CD4-positive, alpha-beta T cell treated with Interleukin-12 subunit alpha and Interleukin-12 subunit beta, for 1 hour (primary cell): ENCODE data around the gene GPC6.

ENCODE experiments used
- DNase-seq: peaks from one replicate; pipeline ENCODE4 v3.0.0-alpha.2; 2020

The GPC6 gene

GRCh38 chr13:93752541-93752940 lies 525.9 kb downstream of the GPC6 start:
- no peak for DNase-seq

DNA sequence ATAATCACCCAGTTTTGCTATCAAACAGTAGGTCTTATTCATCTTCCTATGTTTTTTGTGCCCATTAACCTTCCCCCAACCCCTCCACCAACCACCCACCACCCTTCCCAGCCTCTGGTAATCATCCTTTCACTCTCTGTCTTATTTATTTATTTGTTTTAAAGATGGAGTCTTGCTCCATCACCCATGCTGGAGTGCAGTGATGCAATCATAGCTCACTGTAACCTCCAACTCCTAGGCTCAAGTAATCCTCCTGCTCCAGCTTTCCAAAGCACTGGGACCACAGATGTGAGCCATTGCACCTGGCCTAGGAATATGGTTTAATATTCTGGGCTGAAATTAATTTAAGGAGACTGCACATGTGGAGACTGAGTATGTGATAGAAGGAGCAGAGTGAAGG lies 527.0 kb downstream of the GPC6 start:
- no peak for DNase-seq

DNA sequence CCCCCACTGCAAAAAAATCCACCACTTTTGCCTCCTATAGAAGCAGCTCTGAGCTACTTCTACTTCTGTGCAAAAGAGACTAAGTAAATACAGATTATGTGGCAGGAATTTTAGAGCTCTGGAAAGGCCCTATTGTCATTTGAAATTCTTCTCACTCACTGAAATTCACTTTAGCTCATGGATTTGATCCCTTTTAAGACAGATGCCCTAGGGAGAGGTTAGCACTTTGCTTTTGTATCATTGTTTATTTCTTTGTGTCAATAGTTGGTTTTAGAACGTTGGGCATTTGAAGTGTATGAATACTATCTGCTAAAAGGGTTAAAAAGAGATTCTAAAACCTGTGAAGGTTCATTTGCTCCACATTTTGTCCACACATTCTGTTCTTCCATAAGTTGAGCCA lies 528.7 kb downstream of the GPC6 start:
- no peak for DNase-seq

DNA sequence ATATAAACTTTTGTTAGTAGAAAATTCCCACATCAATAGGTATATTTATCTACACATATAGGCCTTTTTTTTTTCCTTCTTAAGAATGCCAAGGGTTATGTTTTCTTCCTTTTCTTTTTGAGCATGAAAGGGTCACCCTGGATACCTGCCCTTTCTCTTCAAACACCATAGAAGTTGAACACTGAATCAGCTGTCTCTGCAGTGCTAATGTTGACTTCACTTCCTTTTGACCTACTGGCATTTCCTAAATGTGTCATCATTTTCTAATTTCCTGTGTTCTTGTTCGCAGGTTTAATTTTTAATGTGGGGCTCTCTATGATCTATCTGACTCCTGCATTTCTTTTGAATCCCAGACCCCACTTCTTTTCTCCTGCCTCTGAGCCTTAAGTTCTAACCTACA lies 532.0 kb downstream of the GPC6 start:
- no peak for DNase-seq

DNA sequence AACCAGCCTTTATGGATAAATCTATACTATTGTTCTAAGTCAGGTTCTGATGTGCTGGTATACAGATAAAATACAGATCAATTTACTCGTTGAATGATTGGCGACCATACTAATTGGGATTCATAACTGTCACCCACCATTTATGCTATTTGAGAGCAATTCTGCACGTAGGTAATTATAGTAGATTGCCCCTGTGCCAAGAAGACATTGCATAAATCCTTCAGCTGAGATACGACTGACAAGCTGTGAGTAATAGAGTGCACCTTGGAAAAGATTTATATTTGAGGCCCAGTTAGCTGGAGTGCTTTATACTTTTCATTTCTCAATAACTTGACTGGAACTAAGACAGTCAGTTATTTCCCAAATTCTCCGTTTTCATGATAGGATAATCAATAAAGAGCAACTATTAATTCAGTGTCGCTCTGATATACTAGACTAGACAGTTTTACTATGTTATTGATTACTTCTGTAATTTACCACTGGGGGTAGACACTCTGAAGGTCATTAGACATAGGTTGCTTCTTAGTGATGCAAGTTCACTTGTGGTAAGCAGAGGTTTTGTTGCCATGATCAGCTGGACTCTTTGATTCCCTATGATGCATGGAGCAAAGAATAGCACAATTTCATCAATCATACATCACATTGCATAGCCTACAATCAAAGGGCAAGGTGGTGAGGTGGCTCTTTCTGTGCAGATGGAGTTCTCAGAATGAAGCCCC lies 536.3 kb downstream of the GPC6 start:
- no peak for DNase-seq

- no peak for DNase-seq
These were observed 538.5 kb downstream of the GPC6 start for GRCh38 chr13:93765062-93765461.

DNA sequence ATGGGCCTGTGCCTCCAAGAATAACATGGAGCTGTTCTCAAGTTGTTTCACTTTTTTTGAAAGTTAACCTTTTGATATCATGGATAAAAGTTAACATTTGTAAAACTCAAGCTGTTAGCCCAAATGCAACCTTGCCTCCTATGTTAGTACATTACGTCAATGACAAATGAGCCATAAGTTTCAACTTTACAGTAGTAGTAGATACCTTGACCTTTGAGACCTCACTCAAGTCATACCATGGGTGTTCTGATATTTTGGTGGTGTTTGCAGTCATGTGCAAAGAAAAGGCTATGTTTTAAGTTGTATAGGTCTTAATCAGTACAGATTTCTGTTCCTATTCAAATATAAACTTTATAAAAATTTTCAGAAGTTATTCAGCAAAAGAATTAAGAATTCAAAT lies 539.2 kb downstream of the GPC6 start:
- DNase-seq = no peak

DNA sequence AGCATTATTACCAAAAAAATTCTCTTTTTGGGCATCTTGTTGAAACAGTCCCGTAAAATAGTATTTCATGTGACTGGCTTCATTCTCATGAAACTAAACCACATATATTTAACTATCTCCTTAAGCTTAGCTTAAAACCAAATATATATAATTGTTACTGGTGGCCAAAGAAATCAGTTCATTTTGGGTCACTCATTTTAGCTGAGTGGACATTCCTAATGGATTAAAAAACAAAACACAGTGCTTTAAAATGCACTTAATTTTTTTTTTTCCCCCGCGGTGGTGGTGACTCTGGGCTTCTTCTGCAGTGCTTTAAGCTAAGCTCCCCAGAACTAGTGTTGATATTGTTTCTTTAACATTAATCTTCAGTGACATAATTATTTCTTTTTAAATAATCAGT lies 540.1 kb downstream of the GPC6 start:
- no peak for DNase-seq

DNA sequence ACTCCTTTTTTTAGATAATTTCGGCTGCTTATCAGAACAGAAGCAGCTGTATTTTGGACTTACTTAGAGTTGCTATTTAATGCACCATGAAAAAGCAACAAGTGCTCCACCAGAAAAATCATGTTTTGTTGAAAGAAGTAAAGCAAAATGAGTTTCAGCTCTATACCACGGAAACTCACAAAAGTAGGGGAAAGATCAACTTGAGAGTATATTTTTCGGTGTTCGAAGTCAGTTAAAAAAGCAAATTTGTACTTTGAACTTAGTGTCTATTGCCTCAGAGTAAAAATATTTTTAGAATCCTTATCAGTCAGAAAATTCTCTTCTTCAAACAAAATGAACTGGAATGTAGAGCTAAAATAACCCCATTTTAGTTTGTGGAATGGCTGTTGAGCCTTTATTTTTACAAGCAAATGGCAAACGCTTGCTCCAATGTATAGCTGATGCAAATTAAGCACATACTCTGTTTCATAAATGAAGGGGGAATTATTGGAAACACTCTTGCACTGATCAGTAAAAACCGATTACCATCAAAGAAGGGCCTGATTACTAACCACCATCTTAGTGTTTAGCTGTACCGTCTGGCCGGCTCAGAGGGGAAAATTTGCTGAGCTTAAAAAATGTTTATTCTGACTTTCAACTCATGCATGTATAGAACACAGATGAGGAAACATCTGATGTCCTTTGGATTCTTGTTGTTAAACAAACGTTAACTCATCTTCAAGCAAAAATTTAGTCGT lies 540.7 kb downstream of the GPC6 start:
- DNase-seq = no peak

DNA sequence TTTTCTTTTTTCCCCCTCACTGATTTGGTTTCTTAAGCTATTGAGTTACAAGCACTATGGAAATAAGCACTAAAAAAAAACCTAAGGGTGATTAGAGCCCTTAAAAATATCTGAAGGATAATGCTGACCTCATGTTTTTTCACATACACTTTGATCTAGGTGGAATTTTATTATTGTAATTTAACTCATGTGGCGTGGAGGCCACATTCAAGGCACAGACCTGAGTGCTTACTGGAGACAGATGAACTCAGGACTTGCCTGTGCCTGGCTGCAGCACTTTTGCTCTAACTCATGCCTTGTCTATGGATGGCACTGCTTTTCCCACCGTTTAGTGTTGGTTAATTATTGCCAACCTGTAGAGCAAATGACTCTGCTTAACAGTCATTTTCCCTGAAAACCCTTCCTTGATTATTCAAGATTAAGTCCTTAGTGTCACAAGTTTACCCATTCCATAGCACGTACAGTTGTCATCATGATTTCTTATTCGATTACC lies 541.4 kb downstream of the GPC6 start:
- no peak for DNase-seq

- no peak for DNase-seq
These were observed 542.5 kb downstream of the GPC6 start for GRCh38 chr13:93769101-93769500.

DNA sequence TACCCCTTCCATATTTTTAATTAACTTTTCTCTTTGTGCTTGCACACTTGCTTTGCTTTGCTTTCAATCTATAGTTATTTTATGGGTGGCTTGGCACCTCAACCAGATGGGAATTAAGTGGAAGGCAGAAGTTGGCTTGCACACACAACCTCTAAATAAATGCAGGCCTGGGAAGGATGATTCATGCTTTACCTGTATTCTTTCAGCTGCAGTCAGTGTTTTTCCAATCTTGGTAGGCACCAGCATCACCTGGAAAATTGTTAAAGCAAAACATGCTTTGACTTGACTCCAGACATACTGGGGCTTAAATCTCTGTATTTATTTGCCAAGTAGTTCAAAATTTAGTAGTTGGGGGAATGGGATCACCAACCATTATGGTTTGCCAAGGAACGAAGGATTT lies 543.0 kb downstream of the GPC6 start:
- DNase-seq = no peak

GRCh38 chr13:93771227-93771626 lies 544.6 kb downstream of the GPC6 start:
- no peak for DNase-seq

DNA sequence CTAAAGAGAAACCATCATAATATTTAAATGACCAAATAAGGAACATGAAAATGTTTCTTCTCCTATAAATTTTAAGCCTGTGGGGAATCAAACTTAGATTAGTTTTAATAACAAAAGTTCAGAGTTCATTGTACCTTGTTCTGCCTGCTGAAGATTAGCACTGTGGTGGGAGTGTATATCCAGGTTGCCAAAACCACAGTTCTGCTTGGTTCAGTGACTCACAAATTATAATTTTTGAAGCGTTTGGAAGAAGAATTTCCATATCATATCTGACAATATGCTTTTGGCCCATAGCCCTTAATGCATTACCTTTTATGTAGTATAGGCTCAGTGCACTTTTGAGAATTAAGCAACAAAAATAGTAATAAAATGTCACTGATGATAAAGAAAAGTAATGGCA lies 545.2 kb downstream of the GPC6 start:
- no peak for DNase-seq

- no peak for DNase-seq
These were observed 547.9 kb downstream of the GPC6 start for GRCh38 chr13:93774506-93774905.

DNA sequence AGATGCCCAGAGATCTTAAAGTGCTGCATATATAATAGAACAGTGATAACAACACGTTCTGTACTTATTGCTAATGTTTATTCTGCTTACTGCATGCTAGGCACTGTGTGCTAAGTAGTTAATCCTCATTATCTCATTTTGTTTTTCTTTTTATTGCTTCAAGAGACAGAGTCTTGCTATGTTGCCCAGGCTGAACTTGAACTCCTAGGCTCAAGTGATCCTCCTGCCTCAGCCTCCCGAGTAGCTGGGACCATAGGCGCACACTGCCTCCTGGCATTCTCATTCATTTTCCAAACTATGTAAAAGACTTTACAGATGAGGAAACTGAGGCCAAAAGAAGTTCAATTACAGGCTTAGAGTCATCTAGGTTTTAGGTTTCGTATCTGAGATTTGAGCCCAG lies 548.4 kb downstream of the GPC6 start:
- DNase-seq = no peak

DNA sequence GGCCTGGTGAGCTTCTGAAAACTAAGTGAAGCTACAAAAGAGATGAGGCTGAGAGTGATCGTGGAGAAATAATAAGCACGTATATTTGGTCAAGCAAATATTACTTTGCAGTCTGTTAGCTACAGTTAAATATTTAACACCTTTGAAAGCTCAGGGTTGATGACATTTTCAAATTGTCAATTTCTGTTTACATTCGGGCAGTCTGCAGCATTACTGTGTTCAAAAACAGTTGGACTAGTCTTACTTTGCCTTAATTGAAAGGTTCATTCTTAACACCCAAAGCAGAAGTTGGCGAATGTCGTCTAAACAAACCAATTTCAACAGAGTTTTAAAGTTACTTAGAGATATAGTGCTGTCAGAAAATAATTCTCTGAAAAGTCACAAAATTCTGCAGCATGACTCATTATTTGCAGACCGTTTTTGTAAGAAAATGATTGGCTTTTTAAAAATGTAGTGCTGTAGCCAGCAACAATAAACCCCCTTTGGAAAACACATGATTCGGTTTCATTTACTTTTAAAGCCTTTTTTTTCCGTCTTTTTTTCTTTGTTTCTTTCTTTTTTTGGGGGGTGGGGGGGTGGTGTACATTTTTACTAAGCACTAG lies 549.0 kb downstream of the GPC6 start:
- DNase-seq = no peak

DNA sequence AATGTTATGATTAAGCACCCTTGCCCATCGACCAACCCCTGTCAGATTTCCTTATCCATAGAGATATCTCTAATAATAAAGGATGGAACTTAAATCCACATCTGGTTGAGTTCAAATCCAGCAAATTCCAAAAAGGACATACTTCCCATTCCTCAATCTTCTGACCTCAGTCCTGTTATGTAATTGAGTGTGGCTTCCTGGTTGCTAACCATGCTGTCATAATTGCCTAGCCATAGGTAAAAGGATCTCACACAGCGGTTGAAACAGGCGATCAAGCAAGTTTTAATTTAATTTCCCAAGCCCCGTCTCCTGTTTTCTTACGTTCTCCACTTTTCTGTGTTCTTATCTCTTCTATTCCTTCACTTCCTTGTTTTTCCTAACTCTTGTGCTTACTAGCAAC lies 550.3 kb downstream of the GPC6 start:
- DNase-seq = no peak

GRCh38 chr13:93777504-93777903 lies 550.9 kb downstream of the GPC6 start:
- DNase-seq = no peak

DNA sequence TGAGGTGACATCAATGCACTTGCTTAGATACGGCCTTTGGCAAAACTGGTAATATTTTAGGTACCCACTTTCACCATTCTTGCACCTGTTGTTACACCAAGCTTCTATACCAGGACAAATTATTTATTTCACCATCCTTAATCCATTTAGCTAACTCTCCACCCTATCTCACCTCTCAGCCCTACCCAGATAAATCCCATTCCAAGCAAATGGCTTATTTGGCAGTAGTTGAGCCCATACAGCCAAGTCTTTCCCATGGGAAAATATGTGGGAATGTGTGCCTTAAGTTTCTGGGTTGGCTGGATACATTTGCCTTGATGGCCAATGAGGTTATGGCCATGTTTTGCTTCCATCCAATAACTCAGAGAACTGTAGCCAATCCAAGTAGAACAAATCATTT lies 551.9 kb downstream of the GPC6 start:
- DNase-seq = no peak

GRCh38 chr13:93784191-93784590 lies 557.6 kb downstream of the GPC6 start:
- DNase-seq = no peak

DNA sequence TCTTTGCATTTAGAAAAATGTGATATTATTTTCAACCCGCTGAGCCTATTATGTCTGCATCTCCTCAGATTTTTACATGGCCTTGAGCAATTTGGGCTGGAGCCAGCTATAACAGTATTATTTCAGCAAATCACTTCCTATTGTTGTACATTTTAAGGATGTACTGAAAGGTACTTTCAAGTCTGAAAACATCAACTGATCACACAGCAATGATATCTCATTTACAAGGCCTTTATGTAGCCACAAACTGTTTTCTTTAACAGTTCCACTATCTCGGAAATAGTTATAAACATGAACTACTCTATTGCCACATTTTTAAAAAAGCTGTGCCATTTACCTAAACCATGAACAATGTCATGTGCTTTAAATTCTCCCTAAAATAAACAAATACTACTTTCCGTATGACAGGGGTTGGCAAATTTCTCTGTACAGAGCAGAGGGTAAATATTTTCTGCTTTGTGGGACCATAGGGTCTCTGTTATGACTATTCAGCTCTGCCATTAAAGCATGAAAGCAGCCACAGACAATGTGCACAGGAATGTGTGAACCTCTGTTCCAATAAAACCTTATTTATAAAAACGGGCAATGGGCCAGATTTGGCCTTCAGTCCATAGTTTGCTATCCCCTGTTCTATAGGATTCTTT lies 560.4 kb downstream of the GPC6 start:
- DNase-seq = no peak

DNA sequence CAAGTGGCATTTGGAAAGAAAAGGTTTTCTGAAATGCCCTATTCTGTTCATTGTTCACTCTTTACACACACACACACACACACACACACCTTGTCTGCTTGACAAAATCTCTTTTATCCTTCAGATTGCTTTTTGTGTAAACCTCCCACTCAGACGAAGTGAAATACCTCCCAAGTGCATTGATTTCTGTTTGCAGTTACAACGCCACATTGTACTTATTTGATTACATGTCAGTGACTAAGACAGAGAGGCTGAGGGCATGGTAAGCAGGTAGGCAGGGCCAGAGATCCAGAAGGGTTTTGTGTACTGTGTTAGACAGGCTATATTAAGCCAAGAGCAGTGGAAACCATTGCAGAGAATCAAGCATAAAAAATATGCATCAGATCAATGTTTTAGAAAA lies 561.8 kb downstream of the GPC6 start:
- no peak for DNase-seq

- DNase-seq = no peak
These were observed 562.5 kb downstream of the GPC6 start for GRCh38 chr13:93789058-93789457.
